Fibroblast of skin of left biceps (primary cell): ENCODE results near the gene TFB2M.

ENCODE experiments used
- DNase-seq, 2 experiments: peaks; one replicate each; pipeline ENCODE4 v3.0.0-alpha.2; 2013; ENCODE audit warnings: low read depth in 2 of 2

Gene TFB2M

DNA sequence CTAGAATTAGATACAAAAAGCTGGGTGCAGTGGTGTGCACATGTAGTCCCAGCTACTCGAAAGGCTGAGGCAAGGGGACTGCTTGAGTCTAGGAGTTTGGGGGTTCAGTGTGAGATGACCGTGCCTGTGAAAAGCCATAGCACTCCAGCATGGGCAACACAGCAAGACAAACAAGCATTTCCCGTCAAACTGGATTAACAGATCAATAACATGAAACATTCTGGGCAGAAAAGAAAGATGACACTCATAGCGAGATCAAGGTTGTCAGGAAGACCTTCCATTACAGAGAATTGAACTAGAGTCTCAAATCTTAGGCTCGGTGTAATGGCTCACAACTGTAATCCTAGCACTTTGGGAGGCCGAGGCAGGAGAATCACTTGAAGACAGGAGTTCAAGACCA, 14.0 kb downstream of the TFB2M start:
- no peak for DNase-seq

DNA sequence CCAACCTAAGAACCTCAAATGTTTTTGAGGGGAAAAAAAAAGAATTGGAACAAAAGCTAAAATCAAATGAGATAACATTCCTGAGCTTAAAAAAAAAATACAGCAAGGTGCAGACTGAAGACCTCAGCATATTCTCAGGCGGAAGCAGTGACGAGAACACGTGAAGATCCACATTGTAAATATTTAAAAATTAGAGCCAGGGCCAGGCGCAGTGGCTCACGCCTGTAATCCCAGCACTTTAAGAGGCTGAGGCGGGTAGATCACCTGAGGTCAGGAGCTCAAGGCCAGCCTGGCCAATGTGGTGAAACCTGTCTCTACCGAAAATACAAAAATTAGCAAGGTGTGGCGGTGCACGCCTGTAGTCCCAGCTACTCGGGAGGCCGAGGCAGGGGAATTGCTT, 15.7 kb downstream of the TFB2M start:
- no peak for DNase-seq

DNA sequence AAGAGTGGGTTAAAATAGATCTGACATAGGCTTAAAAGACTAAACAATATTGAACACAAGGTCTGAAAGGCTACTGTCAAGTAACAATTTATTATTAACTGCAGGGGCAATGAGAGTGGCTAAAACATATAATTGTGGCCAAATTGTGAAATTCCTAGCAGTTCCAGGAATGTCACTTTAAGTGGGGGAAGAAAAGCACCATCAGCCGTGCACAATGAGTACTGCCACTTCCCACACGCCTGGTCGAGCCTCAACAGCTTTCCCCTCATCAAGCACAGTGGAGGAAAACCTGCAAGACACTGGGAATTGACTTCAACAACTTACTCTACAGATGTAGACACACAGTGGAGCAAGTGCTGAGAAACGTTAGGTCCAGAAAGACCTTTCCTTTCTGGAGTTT, 16.4 kb downstream of the TFB2M start:
- DNase-seq, result no peak

DNA sequence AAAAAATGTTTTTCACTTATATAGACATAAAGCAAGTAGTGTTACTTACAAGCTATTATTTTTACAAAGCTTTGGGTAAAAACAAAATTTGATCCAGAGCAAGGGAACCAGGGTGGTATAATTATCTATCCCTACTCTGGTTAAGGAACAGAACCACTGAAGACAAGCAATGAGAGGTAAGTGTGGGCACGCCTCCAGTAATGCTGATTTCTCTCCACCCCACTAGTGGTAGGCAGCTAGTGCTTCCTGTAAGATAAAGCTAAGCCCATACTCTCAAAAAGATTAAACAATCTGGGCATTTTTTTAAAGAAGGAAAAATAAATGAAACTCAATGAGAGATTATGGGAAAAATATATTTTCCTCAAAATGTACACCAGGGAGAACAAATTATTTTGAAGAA, 22.1 kb downstream of the TFB2M start:
- no peak for DNase-seq

DNA sequence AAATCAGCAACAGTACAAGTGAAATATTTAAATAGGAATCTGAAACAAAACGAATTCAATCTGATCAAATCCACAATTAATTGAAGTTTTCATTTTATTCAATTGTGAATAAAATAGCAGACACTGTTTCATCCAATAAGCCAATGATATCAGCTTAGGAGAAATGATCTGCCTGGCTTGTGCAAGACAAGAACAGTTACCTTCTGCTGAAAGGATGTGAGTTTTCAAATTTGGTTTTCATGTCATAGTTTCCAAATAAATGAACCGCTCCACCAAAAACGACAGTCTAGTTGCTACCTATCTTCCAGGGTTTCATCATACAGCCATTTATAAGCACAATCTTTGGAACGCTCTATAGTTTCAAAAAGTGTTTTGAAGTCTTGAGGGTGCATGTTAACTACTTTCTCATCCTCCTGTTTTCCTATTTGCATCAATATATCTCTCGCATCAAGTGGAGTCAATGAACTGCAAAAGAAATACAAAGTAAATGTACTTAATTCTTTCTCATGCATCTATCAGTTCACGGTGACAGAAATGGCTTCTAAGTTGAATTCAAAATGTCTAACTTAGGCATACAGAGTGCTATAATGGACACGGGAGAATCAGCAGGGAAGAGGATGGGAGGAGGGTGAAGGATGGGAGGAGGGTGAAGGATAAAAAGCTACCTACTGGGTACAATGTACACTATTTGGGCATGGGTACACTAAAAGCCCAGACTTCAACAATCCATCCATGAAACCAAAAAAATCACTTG, 25.1 kb downstream of the TFB2M start:
- no peak for DNase-seq

DNA sequence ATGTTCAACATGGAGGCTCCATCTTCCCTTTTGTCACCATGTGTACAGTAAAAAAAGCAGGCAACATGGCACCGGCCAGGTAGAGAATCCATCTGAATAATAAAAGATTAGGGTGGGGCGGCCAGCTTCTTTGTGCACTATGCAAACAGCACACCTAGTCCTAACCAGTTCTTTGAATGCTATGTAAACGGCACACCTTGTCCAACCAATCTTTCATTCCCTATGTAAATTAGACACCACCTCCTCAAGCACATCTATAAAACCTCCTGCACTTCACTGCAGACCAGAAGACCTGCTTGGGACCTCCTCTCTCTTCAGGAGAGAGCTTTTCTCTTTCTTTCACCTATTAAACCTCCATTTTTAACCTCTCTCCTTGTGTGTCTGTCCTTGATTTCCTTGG, 28.2 kb downstream of the TFB2M start:
- no peak for DNase-seq

DNA sequence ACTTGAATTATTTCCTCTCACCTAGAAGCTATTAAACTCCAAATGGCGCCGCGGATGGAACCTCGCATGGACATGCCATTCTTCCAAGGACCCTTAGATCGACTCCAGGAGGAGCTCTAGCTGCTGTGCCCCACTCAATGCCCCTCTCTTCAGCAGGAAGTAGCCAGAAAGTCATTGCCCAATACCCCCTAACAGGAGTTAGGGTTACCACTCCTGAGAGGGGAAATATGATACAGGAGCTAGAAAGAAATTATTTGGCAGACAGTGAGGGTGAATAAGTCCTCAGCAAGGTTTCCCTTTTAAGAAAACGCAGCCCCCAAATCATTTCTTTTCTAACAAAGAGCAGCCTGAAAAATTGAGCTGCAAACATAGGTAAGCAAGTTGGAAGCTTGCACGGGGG, 28.6 kb downstream of the TFB2M start:
- no peak for DNase-seq

DNA sequence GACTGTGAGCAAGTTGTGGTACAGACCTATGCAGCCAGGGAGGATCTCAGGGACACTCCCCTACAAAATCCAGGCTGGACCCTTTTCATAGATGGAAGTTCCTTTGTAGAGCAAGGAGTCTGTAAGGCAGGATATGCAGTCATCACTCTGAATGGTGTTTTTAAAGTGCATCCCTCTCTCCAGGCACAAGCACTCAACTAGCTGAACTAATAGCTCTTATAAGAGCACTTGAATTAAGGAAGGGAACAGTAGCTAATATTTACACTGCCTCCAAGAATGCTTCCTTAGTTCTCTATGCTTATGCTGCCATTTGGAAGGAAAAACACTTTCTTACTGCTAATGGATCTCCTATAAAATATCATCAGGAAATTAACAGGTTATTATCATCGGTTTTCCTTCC, 31.9 kb downstream of the TFB2M start:
- no peak for DNase-seq

DNA sequence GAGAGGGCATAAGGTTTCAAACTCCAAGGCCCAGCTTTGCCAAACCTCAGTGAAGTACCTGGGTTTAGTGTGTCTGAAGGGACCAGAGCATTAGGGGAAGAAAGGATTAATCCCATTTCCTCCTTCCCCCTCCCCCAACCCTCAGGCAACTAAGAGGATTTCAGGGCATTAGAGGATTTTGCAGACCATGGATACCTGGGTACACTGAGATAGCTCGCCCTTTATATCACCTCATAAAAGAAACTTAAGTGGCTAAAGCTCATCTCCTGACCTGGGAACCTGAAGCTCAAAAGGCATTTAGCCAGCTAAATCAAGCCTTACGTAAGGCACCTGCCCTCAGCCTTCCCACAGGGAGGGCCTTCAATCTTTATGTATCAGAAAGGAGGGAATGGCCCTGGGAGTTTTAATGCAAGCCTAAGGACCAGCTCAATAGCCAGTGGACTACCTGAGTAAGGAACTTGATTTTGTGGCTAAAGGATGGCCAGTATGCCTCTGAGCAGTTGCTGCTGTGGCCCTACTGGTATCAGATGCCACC, 32.6 kb downstream of the TFB2M start:
- DNase-seq, result no peak

DNA sequence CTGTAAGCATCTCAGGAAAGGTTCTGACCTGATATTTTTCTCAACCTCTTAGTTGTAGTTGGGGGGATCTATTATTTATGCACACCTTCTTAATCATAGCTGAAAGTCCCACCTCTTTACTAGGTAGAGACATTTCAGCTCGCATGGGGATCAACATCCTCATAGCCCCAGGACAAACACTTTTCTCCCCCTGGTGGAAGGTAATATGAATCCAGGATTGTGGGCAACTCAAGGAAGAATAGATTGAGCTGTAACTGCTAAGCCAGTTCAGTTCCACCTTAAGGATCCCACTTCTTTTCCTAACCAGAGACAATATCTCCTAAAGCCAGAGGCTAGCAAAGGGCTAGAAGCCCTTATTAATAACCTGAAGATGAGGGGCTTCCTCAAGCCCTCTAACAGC, 33.5 kb downstream of the TFB2M start:
- no peak for DNase-seq

DNA sequence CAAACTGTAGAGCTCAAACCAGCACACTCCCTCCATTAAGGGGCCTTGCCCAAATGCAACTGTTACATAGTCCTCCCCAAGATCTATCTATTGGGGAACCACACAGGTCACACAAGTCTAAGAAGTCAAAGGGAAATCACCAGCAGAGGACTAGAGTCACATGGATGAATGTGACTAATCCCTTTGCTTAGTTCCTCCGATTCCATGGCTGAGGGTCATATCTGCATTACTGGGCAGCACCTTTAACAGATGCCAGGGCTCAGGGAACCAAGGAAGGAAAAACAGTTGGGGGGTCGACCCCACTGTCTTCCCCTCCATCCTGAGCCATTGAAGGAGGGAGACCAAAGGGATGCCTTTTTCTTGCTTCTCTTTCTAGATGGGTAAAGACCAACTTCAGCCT, 35.6 kb downstream of the TFB2M start:
- no peak for DNase-seq

DNA sequence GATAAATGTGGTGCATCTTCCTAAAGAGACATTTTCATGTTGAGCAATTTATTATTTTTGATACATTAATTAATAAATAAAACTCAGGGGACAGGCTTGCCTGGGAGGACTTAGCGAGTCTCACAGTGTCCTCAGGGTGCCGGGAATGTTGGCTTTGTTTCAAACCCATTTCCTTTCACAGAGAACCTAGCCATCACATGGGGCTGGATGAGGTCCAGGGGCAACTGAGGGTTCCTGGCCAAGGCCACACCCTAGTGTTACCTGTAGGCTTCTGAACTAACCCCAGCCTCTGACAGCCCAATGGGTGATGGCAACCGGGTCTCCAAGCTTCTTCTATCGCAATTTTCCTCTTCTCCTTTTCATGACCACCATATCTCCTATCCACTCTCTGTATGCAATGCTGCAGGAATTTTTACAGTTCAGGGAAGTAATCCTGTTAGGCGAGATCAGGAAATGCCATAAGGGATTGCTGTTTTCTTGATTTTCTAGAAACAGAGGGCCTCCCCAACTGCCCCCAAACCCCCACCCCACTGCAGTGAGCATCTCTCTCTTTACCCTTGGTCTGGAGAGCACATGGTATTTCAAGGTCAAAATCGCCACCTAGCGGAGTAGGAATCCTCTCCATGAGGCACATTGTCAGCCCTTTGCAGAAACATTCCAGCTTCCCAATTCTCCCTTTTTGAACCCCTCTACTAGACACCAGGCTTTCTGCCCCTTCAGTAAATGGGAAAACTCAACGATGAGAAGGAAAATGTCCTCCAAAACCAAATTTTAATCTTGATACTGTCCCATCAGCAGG, 36.9 kb downstream of the TFB2M start:
- no peak for DNase-seq

DNA sequence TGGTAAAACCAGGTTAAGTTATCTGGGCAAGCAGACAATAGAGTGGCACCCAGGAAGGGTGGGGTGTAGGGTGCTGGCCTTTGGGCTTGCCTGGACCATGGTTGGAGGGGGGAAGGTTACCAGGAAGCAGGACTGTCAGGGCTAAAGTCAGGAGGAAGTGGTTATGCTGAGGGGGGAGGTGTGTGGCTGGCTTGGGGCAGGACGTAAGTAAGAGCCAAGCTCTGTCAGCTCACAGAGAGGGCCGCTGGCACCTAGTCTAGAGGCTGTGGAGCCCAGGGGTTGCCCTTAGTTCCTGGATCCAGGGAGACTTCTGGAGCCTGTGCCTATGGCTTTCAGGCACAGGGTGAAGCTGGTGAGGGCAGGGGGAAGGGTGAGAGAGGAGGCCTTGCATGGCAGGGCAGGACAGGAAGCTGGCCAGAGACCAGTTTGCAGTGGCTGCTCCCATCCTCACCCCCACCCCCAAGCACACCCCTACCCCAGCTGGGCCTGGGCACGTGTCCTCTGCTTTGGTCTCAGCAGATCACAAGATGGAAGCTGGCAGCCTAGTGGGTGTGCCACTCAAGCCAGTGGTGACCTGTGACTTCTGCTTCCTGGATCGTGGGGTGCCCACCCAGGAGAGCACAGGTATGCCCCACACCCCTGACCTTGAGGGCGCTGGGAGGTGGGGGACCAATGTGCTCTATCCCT, 38.5 kb downstream of the TFB2M start:
- DNase-seq, result no peak

DNA sequence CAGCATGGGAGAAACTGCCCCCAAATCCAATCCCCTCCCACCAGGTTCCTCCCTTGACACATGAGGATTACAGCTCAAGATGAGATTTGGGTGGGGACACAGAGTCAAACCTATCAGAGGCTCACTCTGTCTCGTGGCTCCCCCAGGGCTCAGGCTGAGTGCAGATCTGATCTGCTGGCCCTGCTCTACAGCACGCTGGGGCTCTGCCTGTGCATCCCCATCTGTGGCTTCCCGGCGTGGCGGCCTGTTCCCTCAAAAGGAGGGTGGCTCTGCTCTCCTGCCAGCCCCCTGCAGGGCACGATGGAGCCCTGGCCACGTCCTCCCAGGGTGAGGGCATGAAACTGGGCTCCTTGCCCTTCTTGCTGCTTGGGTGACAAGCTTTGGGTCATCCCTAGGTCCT, 39.1 kb downstream of the TFB2M start:
- DNase-seq, result no peak

DNA sequence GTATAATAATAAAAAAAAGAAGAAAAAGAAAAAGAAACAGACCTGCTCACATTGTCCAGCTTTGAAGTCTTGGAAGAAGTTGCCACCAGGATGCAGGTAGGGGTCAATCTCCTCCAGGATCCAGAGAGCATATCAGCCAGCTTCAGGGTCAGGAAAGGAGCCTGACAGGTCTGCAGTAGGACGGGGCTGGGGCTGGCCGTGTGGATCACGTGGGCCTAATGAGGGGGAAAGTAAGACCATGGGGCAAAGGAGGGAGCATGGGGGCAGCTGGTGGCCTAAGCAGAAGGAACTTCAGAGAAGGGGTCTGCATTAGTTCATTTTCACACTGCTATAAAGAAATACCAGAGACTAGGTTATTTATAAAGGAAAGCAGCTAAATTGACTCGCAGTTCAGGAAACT, 39.7 kb downstream of the TFB2M start:
- no peak for DNase-seq

DNA sequence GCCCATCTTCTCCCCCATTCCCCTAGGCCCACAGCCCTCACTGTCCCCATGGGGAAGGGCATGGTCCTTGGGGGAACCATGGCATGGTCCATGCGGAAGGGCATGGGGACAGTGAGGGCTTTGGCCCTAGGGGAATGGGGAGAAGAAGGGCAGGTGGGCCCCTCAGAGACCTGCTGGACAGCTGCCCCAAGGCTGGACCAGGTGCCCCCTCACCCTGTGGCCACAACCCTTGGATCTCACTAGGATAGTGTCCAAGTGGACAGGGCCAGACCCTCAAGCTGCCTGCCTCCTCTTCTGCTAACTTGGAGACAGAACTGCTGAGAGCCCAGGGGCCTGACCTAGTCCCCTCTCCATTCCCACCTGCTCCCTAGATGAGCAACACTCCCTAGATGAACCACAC, 46.5 kb downstream of the TFB2M start:
- no peak for DNase-seq

DNA sequence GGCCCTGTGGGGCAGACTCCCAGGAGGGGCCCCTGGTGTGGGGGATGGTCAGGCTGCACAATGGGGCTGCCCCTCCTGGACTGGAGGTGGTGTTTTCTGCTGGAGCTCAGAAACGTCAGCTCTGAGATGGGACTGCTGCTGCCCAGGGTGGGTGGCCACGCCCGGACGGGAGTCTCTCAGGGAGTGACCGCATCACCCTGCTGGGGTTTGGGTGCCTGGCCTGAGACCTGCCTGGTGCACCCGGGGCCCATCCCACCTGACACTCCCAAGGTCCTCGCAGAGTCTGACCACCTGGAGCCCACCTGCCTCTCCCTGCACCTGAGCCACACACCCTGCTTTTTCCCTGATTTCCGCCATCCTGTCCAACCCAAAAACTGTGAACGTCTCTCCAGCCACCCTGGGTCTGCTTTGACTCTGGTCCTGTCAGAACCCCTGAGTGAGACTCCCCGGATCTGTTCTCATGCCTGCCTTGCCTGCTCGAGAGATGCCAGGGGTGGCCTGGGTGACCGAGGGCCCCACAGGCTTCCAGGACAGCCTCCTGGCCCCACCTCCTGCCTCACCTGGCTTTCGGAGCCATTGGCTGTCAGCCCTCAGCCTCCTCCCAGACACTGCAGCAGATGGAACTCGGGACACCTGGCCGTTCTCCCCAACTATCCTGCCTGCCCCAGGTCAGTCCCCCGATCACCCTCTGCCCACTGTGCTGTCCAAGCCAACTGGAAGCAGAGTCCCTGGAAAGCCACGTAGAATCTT, 47.4 kb downstream of the TFB2M start:
- DNase-seq, result no peak

DNA sequence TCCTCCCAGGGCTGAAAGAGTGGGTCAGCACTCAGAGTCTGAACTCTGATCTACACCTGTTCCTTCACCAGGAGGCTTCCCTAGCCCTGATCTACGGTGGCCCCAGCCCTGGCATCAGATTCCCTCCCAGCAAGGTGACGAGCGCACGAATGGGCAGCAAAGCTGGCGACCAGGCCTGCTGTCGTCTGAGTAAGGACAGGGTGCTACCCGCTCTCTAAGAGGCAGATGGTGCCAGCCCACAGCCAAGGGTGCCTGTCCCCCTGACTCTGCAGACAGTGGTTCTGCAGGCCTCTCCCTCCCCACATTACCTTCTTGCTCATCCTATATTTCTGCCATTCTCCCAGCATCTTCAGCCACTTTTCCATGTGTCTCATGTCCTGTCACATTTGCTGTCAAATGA, 48.7 kb downstream of the TFB2M start:
- DNase-seq, result no peak

DNA sequence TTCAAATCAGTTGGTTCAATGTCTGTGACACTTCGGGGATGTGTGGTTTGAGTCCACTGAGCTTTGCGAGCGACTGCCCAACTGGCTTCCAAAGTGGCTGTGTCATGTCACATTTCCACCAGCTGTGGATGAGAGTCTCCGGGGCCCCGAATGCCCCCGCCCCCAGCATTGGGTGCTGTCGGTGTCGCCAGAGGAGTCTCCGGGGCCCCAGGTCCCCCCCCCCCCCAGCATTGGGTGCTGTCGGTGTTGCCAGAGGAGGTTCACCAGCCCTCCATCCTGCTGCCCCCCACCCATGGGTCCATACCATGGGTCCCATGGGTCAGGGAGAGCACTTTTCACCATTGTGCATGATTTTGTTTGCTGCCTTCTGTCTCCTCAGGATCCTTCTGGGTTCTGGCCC, 49.9 kb downstream of the TFB2M start:
- DNase-seq, result no peak

DNA sequence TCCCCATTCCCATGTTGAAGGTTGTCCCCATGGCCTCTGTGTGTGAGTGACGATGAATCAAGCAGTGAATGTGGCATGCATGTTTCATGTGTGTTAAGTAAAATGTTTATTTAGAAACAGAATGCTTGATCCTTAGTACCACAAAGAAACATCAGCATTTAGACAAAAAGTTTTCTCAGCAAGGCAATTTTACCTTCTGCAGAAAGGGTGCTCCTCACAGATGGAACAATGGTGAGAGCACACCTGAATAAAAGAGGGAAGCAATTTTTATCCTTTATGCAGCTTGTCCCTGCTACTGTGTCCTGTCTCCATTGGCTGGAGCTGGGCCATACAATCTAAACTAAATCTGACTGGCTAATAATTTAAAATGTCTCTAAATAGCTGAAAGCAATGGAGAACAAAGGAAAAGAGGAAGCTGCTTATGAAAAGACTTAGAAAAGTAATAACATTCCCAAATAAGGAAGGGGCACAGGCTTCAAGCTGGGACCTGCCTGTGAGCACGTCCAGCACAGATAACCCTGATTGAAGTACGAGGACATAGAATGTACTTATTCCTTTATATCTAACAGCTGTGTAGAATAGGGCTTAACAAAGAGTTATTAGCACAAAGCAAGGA, 50.6 kb downstream of the TFB2M start:
- no peak for DNase-seq

DNA sequence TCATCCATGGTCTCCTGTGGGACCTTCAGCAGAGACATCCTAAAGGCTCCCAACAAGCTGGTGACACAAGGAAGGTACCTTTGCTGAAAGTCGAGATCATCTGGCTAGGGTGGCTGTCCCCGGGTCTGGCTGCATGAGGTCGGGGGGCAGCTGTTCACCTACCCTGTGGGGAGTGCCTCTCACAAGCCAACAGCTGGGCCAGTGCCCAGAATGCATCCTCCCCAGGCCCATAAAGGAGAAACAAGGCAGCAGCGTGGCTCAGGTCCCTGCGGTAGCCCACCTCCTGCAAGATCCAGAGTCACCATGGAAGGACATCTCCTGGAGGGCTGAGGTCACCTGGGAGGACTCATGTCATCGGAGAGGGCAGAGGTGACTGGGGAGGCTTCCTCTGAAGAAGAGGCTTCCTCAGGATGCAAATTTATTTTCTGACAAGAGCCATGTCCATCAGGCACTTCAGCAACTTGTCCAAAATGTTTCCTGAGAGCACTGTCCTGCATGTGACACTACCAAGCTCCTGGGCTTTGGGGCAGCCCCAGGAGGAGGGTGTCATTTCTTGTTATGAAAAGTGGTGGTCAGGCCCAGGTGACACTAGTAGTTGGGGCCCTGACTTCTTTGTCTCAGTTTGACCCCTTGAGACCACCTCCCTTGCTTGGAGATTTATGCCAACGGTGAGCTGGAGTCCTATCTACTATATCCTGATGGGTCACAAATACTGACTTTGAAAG, 52.3 kb downstream of the TFB2M start:
- no peak for DNase-seq
